ENCODE measurements around the gene DES.

Gene DES

DNA sequence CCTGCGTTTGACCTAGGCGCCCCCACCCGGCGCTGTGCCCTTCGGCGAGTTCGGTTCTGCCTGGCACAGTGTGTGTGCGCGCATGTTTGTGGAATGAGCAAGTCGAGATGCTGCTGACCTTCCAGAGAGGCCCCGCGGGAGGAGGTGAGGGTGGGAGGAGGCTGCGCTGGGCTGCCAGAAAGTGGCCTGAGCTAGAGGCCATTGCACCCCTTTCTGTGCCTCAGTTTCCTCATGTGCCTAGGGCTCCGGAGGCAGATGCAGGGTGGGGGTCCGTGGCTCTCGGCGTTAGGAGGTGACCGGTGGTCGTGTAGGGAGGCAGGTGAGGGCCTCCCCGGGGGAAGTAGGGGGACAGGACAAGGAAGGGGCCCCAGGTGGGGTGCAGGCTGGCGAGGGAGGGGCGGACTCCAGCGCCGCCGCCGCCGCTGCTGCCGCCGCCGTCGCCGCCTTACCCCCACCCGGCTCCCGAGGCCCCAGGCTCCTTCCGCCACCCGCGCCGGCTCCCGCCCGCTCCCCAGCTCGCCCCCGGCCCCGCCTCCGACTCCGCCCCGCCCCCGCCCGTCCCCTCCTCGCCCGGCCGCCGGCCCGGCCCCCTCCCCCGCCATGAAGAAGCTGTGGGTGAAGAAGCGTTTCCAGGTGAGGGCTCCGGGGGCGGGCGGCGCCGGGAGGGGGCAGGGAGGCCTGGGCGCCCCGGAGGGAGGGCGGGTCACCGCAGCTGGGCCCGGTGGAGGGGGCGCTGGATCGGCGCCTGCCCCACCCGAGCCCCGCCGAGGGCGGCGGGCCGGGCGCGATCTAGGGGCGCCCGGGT is 23.5 kb downstream of the DES start:
- DNase-seq: no peak

DNA sequence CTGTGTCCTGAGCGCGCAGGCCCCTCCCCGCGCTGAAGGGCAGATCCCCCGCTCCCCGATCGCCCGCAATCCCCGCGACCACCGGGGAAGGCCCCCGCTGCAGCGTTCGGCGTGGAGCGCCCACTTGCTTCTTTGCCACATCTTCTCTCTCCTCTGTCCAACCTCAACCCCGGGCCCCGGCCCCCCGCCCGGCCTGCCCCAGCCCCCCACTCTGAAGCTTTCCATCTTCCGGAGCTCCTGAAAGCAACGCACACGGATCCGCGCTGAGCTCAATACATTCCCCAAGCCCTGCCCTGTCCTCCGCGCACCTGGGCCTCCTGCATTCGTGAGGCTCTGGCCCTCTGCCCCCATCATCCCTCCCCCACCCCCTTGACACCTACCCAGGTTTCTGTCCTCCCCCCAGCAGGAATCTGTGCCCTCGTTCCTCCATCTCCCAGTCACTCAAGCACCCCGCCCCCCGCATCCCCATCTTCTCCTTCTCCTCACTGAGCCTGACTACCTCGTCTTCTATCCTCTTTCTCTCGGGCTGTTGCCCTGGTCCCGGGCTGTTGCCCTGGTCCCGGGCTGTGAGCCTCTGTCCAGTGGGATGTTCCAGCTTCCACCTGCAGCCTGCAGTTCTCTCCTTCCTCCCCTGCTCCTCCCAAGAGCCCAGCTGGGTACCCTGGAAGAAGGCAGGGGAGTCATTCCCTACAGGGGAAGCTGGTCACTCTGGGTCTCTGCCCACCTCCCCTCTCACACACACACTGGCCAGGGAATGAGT is 24.3 kb downstream of the DES start:
- no peak for DNase-seq

DNA sequence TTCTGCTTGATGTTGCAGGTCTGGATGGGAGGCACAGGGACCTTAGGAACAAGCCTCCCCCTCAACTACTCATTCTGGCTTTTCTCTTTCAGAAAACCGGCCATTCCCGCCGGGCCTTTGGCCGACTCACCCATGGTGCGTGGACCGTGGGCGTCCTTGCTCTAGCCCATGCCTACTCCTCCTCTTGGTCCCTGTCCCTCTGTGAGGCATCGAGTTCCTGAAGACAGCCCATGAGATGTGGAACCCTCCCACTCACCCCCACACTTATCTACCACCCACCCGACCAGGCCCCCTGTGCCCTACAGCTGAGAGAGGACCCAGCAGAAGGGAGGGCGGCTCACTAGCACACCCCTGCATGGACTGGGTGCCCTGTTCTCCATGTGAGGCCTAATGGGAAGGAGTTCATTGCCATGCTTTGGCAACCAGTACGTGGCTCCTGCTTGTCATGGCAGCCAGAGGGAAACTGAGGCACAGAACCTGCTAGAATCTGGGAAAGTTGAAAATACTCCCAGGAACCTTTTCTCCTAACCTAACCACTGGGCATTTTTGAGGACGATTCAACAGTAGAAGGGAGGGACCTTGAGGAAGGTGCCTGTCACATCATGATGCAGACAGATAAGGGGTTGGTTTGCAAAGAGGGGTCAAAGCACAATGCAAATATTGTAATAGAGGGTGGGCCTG is 25.0 kb downstream of the DES start:
- DNase-seq: no peak

DNA sequence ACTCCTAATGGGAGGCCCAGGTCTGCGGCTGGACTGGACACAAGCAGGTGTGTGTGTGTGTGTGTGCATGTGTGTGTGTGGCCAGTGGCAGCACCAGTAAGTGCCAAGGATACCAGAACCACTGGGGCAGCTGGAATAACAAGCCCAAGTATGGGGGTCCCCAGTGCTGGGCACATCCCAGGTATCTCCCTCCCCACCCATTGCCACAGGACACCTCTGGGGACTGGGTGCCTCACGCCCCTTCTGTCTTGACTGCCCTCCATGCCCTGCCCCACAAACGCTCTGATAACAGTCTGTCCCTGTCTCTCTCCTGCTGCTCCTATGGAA is 25.5 kb downstream of the DES start:
- no peak for DNase-seq

DNA sequence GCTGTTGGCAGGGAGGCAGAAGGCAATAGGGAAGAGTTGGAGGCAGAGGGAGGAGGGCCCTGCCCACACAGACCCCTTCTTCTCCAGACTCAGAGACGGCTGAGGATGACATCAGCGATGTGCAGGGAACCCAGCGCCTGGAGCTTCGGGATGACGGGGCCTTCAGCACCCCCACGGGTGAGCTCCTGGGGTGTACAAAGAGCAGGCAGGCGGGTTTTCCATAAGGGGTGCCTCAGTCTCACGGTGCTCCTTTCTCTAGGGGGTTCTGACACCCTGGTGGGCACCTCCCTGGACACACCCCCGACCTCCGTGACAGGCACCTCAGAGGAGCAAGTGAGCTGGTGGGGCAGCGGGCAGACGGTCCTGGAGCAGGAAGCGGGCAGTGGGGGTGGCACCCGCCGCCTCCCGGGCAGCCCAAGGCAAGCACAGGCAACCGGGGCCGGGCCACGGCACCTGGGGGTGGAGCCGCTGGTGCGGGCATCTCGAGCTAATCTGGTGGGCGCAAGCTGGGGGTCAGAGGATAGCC is 26.5 kb downstream of the DES start:
- no peak for DNase-seq

DNA sequence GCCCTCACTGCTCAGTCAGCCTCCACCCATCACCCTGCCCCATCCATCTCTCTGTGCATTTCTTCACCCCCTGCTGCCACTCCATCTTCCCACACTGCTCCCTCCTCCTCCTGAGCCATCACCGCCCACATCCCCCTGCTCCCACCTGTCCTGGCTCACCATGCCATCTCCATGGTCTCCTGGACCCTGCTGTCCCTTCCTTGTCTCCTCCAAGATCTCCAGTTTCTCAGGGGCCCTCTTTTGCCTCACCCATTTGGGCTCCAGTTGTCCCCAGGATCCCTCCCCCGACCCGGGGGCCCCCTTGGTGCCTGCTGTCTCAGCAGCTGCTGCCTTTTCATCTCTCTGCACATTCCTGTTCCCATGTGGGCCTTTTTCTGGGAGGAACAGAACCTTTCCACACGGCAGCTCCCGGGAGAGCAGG is 27.1 kb downstream of the DES start:
- no peak for DNase-seq

DNA sequence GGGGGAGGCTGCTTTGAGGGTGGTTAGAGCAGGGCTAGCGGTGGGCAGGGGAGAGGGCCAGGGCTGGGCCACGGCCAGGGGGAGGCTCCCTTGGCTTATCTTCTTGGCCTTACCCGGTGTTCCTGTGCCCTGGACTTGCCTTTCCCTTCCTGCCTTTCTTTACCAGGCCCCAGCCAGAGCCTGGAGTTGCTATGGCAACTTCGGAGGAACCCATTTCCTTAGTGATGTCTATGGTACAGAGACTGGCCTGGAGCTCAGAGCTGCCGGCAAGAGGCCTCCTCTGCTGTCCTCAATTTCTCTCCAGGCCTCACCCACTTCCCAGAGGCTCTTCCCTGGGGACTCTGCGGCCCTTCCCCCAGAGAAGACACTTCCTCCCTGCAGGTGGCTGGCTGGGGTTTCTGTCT is 27.9 kb downstream of the DES start:
- no peak for DNase-seq

DNA sequence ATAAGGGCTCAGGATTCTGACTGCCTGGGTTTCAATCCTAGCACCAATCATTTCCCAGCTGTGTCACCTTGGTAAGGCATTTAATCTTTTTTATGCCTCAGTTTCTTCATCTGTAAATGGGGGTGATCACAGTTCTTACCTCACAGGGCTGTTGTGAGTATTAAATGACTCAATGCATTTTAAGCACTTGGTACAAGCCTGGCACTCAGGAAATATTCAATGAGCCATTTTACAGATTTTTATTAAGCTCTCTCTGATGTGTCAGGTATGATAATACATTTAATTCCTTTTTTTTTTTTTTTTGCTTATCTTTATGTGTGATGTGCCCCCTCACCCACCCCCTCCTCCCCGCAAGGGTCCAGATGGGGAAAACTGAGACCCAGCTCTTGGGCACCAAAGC is 28.5 kb downstream of the DES start:
- no peak for DNase-seq

DNA sequence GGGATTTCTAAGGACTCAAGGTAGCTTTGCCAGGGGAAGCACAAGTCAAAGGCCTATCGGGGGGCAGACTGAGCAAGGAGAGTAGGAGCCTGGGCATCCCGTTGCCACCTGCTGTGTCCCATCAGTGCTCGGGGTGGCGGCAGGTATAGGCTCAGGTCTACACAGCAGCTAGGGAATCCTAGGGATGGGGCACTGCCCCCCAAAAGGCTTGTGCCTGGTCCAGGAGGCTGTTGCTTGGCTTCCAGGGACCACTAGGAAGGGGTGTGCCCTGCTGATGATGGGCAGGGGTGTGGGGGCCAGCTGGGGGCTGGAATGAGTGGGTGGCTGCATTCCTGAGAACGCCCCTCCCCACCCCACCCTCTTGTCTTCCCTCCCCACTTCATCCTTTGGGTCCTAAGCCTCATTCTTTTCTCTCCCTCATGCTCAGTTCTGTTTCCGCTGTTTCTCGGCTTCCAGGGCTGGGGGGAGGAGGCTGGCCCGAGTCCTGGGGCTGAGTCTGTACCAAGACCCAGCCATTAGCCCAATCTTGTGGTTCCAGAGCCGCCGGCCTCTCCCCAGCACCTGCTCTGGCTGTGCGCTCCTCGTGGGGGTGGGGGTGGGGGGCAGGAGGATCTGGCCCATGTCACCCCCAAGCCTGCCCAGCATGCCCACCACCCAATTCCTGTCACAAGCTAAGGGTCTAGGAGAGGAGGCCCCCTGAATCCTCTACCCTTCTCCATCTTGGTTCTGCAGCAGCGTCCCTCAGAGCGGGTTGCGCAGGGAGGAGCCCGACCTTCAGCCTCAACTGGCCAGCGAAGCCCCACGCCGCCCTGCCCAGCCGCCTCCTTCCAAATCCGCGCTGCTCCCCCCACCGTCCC is 29.3 kb downstream of the DES start:
- DNase-seq: no peak

DNA sequence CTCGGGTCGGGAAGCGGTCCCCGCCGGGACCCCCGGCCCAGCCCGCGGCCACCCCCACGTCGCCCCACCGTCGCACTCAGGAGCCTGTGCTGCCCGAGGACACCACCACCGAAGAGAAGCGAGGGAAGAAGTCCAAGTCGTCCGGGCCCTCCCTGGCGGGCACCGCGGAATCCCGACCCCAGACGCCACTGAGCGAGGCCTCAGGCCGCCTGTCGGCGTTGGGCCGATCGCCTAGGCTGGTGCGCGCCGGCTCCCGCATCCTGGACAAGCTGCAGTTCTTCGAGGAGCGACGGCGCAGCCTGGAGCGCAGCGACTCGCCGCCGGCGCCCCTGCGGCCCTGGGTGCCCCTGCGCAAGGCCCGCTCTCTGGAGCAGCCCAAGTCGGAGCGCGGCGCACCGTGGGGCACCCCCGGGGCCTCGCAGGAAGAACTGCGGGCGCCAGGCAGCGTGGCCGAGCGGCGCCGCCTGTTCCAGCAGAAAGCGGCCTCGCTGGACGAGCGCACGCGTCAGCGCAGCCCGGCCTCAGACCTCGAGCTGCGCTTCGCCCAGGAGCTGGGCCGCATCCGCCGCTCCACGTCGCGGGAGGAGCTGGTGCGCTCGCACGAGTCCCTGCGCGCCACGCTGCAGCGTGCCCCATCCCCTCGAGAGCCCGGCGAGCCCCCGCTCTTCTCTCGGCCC is 30.1 kb downstream of the DES start:
- DNase-seq: no peak

DNA sequence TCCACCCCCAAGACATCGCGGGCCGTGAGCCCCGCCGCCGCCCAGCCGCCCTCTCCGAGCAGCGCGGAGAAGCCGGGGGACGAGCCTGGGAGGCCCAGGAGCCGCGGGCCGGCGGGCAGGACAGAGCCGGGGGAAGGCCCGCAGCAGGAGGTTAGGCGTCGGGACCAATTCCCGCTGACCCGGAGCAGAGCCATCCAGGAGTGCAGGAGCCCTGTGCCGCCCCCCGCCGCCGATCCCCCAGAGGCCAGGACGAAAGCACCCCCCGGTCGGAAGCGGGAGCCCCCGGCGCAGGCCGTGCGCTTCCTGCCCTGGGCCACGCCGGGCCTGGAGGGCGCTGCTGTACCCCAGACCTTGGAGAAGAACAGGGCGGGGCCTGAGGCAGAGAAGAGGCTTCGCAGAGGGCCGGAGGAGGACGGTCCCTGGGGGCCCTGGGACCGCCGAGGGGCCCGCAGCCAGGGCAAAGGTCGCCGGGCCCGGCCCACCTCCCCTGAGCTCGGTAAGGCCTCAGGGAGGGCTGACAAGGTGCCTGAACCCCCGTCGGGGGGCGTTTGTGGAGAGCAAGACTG is 30.7 kb downstream of the DES start:
- DNase-seq: no peak

DNA sequence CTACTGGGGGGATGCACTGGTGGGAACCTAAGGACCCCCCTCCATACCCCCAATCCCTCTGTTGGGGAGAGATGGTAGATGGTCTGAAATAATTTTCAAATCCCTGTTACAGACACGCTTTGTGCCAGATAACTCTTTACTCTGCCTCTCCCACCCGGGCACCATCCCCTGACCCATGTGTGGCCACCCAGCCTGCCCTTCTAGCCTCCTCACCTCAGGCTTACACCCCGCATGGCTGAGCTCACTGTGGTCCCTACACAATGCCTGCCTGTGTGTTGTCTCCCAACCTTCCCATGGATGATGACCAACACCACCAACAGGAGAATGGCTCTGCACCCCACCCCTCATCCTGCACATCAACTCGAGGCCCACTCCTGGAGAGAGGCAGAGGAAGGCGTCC is 31.4 kb downstream of the DES start:
- no peak for DNase-seq

DNA sequence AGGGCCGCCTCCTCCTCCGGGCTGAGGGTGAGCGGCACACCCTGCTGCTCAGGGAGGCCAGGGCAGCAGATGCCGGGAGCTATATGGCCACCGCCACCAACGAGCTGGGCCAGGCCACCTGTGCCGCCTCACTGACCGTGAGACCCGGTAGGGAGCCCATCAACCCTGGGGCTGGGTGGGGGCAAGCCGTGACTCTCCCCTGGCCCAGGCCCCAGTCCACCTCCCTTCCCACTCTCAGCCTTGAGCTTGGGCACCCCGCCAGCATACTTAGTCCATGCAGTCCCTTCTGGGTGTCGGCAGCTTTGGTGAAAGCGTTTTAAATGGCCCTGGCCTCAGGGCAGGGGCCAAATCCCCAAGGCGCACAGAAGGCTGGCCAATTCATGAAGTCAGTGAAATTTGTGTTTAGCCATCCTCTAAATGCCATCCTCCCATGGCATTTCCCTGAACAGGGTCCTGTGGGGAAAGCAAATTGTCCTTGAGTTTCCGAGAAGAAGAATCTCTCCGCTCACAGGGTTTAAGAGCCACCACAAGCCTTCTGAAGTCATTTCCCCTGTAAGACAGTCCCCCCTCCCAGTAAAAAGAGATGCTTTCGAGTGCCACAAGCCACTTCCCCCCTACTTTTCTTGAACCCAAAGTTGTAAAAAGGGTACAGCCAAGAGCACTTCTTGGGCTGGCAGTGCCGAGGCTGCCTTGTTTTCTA is 33.6 kb downstream of the DES start:
- no peak for DNase-seq

DNA sequence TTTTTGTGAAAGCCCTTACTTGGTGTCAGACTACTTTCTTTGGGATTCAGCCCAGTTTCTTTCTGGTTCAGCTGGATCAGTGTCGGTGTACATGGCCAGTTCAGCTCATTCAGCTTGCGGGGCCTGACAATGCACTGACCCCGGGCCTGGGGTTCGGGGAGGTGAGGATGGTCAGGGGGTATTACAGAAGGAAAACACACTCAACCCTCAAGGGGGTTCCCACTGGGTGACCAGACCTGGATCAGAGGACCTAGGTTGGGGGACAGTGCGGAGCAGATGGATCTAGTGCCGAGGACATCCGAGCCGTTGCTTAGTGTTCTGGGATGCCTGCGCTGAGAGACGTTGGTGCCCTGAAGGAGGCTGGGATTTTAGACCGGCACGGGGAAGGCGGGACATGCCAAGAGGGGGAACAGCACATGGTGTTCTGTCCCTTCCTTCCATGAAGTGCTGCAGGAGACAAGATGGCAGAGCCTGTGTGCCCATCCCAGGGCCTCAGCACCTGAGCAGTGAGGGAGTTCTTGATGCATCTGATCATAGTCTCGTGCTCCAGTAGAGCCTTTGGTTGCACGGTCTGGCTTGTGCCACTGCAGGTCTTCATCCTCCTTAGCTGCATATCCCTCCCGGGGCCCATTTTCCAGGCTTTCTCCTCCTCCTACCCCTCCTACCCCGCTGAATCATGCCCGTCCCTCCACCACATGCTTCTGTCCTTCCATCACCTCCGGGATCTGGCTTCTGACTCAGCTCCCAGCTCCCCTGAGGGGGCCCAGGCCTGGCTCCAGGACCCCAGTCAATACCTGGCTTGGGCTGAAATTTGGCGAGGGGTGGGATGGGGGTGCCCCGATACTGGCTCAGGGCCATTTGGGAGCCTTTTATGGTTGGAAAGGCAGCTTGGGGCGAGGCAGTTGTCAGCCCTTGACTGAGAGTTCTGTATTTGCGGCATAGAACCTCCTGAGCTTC is 34.5 kb downstream of the DES start:
- peak; percentile 74 for DNase-seq

DNA sequence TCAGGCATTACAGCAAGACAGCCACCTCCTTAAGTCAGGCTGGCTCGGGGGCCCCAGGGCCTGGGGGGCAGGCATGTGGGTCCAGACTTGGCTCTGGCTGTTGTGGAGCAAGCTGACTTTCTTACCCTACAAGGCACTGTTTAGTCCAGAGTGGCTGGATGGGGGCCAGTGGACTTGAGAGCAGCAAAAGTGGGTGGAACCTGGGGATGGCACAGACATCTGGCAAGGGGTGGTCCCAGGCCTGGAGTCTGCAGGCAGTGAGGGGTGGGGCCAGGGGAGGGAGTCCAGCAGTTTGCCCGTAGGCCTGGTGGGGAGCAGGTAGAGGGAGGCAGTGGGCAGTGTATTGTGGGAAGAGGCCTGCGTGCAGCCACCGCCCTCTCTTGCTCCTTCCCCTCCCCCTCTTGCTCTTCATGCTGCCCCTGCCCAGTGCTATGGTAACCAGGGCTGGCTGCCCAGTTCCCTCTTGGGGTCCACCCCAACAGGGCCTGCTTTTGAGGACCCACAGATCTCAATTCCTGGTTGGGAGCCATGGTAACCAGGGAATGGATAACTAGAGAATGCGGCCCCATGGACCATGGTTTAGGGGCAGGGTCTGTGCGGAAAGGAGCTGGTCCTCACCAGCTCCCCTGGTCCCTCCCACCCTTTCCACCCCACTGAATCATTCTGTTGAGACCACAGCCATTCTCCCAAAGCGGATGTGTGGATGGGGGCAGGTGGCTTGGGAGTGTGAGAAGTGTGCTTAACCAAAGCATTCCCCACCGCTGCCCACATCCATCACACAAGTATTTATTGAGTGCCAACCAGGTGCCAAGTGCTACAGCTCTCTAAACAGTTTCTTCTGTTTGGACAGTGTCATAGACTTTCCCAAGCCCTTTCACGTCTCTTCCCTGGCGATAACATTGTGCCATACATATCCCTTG is 35.8 kb downstream of the DES start:
- peak; percentile 19 for DNase-seq

DNA sequence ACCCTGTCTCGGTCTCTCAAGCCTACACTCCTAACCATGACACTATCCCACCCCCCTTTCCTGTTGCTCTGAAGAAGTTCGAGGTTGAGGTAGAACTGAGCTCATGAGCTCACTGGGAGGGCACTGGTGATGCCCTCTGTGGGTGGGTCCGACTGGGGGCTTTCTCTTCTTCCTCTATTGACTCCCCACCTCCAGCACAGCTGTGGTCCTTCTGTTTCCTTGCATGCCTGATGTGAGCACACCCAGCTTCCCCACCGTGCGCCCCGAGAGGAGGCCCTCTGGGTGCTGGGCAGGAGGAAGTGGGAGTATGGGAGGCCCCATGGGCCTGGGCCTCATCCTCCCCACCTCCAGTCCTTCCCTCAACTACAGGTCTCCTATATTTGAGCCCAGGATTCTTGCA is 37.4 kb downstream of the DES start:
- DNase-seq: no peak

DNA sequence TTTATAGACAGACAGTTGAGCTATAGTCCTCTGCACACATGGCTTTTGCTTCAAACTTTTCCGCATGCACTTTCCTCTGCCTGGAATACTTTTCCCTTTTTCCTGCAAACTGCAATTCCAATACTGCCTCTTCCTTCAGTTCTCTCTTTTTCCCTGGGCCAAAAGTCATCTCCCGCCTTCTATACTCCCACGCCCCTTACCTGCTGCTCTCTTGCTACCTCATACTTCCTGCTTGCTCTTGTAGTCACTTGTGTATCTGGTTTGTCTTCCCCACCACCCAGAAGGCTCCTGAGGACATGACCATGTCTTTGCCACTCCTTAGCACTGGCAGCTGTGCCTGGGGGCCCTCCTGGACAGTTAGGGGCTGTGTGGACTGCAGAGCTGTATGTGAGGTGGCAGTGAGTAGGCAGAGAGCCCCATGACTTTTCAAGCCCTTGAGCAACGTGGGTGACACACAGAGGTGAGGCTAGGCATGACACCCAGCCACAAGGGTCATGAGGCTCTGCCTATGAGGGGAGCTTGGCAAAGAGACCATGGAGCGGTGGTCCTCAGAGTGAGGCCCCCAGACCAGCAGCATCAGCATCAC is 39.7 kb downstream of the DES start:
- no peak for DNase-seq

DNA sequence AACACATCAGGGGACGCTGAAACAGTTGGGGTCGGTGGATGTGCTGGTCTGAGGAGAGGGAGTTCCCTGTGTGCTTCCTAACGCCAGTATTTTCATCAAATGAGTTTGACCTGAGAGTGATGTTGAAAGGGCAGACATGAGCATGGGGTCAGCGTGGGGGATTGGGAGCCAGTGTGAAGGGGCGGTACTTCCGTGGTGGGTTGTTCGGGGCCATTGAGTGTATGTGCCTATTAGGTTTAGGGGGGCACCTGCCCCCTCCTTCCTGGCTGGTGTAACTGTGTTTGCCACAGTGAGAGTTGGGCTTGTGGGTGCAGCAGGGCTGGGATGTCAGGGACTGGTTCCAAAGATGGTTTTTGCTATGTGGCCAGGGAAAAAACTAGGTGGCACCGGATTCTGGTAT is 40.8 kb downstream of the DES start:
- no peak for DNase-seq
